KBM-7 (cell line): ENCODE results near the gene NMNAT2.

Experiments used
- DNase-seq: peaks from one replicate; pipeline ENCODE4 v3.0.0-alpha.2; 2015
- in situ Hi-C: fragments of 300-500 bp; cut with MboI; formaldehyde crosslinking; loops from 2 replicates; pipeline ENCODE4 v1.14.3; 2020; ENCODE audit warnings: low sequenced_read_pairs, low pct_unique_long_range_greater_than_20kb, mixed read lengths

The NMNAT2 gene

DNA sequence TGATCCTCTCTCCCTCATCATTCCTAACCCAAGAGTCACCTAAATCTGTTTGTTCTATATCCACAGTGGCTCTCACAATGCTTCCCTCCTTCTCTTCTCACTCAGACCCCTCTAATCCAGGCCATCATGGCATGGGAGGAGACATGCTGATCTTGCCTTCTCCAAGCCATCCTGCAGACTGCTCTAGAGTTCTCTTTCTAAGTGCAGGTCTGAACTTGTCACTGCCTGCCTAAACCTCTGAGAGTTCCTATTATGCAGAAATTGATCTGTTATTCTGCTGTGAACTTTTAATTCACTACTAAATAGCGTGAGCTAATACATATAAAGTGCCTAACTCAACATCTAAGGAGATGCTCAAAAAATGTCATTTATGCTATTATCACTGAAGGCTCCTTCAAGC is 205.3 kb downstream of the NMNAT2 start:
- in situ Hi-C loops, result no loop called here

GRCh38 chr1:183210681-183211080 is 207.5 kb downstream of the NMNAT2 start:
- no peak for DNase-seq
- in situ Hi-C loops, result no loop called here

More for the DNA sequence above, 205.3 kb downstream of the NMNAT2 start:
- DNase-seq, result no peak

DNA sequence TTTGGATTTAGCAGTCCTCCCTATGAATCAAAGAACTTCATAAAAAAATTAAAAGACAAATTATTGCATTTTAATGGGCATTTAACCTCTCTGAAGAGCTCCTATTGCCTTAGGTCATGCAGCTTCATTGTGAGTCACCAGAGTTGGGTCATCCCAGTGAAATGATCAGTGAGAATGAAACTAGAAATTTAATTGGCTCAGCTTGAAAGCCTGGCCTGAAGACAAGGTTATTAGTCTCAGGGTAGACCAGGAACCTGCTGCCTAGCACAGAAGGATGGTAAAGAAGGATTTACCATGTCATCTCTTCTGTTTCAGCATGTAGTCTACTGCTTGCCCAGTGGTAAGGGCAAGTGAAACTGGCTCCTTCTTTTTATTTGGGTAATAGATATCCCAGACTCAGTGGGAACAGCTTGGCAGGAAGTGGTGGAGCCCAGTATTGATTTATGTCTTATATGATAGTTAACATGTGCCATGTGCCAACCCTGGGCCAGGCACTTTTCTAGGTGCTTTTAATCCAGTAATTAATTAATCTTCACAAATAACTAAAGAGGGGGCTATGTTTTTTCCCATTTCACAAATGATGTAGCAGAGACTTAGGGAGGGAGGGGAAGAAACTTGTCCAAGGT is 208.5 kb downstream of the NMNAT2 start:
- in situ Hi-C loops, result no loop called here
- DNase-seq, result no peak

GRCh38 chr1:183206538-183207122 is 211.6 kb downstream of the NMNAT2 start:
- DNase-seq, result no peak
- in situ Hi-C loops, result no loop called here

DNA sequence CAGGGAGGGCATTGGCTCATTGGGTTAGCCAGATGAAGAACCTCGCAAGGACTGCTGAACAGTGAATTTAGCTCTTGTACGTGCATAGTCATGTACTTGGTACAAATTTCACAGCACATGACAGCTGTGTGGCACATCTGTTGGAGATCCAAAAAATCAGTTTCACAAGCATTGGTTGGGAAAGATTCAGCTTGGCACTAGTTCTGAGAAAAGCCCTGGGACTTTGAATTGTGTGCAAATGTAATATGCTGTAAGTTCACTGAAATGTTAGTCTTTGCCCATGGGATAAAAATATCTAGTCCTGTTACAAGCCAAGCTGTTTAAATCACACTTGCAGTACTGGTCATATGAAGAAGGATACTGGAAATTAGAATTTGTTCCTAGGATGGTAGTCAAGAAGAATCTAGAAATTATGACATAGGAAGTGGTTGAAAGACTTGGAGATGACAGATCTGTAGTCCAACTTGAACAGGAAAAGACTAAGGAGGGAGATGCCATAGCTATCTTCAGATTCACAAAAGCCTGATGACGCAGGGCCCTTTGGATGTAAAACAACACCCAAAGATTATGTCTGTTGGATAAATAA is 212.9 kb downstream of the NMNAT2 start:
- DNase-seq, result no peak

GRCh38 chr1:183203094-183203493 is 215.1 kb downstream of the NMNAT2 start:
- in situ Hi-C loops, result no loop called here
- DNase-seq, result no peak

More for the DNA sequence above, 212.9 kb downstream of the NMNAT2 start:
- in situ Hi-C loops, result no loop called here

DNA sequence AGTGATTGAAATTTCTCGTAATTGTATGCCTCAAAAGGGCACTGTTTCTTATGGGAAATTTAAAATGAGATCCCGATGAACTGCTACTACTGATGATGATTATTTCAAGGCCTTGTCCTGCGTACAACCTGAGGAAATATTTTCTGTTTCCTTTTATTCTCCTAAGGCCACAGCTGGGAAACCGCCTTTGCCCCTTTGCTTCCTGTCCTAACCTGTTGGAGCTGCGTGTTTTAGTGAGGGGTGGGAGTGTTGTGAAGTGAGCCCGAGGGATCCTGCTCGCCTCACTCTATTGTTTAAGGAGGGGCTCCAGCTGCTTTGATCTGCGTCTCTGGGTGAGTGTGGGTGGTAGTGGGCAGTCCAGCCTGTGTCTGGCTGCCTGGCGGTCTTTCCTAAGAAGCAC is 217.7 kb downstream of the NMNAT2 start:
- no peak for DNase-seq
- in situ Hi-C loops, result no loop called here

- in situ Hi-C loops, result no loop called here
- DNase-seq, result no peak
Observed at GRCh38 chr1:183199304-183199703, 218.9 kb downstream of the NMNAT2 start.

DNA sequence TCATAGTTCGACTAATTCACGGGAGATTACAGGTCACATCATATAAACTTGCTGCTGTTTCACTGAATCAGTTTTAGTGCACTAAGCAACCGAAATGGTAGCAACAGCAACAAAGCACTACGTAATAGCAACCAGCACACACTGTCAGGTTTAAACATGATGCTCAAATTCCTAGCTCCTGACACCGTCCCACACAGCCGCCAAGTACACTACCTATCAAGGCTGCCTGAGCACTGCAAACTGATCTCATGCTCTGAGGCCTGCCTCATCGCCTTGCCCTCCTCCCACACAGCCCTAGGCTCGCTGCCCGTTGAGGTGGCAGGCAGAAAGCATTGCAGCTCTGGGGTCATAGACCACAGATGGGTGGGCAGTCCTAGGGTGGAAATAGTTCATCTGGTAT is 219.7 kb downstream of the NMNAT2 start:
- in situ Hi-C loops, result no loop called here

More for the DNA sequence above, 219.7 kb downstream of the NMNAT2 start:
- DNase-seq, result no peak
